ENCODE data around the gene FANK1.
"Not testable (repeated sequence)": the region's sequence is repeated elsewhere in the genome, so short reads cannot be mapped to it uniquely, and the experiment has no call there.

GRCh38 chr10:125894176-125894575 lies 2.2 kb upstream of the FANK1 start:
- TF ChIP-seq CTCF, POLR2A (IDR thresholded peaks at IDR 0.05): not testable (repeated sequence)
